MM.1S (cell line): ENCODE results near the gene CSRP1.

Experiments used
- DNase-seq: peaks from one replicate; pipeline ENCODE4 v3.0.0-alpha.2; 2015
- H2AFZ ChIP-seq: fragments of 300-600 bp; sonication (generic); 2 replicates; pipeline ENCODE4 v1.6.0; 2016; ENCODE audit warnings: antibody characterized with exemption, low read length
- H3F3A ChIP-seq: fragments of 300-600 bp; sonication (generic); 2 replicates; pipeline ENCODE4 v1.6.1; 2016; ENCODE audit warnings: mild to moderate bottlenecking, antibody characterized with exemption, low read length, moderate library complexity, mixed read lengths; ENCODE audit not compliant: insufficient read depth
- H3K27ac ChIP-seq: fragments of 300-600 bp; sonication (generic); 2 replicates; pipeline ENCODE4 v1.5.1; 2016; ENCODE audit warnings: mild to moderate bottlenecking, low read length
- H3K27me3 ChIP-seq: fragments of 300-600 bp; sonication (generic); replicated peaks from 2 replicates; pipeline ENCODE4 v1.6.0; 2016; ENCODE audit warnings: low read length; ENCODE audit not compliant: insufficient read depth
- H3K36me3 ChIP-seq: fragments of 300-600 bp; sonication (generic); replicated peaks from 2 replicates; pipeline ENCODE4 v1.6.1; 2016; ENCODE audit warnings: mild to moderate bottlenecking, low read length, mixed read lengths; ENCODE audit not compliant: insufficient read depth
- H3K4me1 ChIP-seq: fragments of 300-600 bp; sonication (generic); 2 replicates; pipeline ENCODE4 v1.6.1; 2016; ENCODE audit warnings: low read length, mixed read lengths
- H3K4me2 ChIP-seq: fragments of 300-600 bp; sonication (generic); 2 replicates; pipeline ENCODE4 v1.6.0; 2016; ENCODE audit warnings: low read depth, low read length
- H3K4me3 ChIP-seq: fragments of 300-600 bp; sonication (generic); 2 replicates; pipeline ENCODE4 v1.5.1; 2016; ENCODE audit warnings: low read length, mixed read lengths
- H3K79me2 ChIP-seq: fragments of 300-600 bp; sonication (generic); 2 replicates; pipeline ENCODE4 v1.6.1; 2016; ENCODE audit warnings: mixed run types, low read length, mixed read lengths
- H3K9ac ChIP-seq: fragments of 300-600 bp; sonication (generic); 2 replicates; pipeline ENCODE4 v1.6.1; 2016; ENCODE audit warnings: low read length, mixed read lengths
- H3K9me2 ChIP-seq: fragments of 300-600 bp; sonication (generic); replicated peaks from 2 replicates; pipeline ENCODE4 v1.6.1; 2016; ENCODE audit warnings: mild to moderate bottlenecking, low read length, mixed read lengths; ENCODE audit not compliant: insufficient read depth
- H3K9me3 ChIP-seq: fragments of 300-600 bp; sonication (generic); replicated peaks from 2 replicates; pipeline ENCODE4 v1.6.1; 2016; ENCODE audit warnings: mild to moderate bottlenecking, low read length, mixed read lengths; ENCODE audit not compliant: insufficient read depth
- H4K20me1 ChIP-seq: fragments of 300-600 bp; sonication (generic); 2 replicates; pipeline ENCODE4 v1.6.1; 2016; ENCODE audit warnings: mild to moderate bottlenecking, low read length, moderate library complexity, mixed read lengths; ENCODE audit not compliant: insufficient read depth
- CTCF ChIP-seq: fragments of 300-600 bp; sonication (generic); IDR thresholded peaks from 2 replicates; pipeline ENCODE4 v1.5.1; 2016; ENCODE audit warnings: antibody characterized with exemption, low read length, mixed read lengths
- EZH2 ChIP-seq: fragments of 300-600 bp; sonication (generic); optimal IDR thresholded peaks from 2 replicates; pipeline ENCODE3; 2017; ENCODE audit warnings: low read depth, mild to moderate bottlenecking, antibody characterized with exemption, low read length, mixed read lengths
- EZH2phosphoT487 ChIP-seq: fragments of 300-600 bp; sonication (generic); IDR thresholded peaks from 2 replicates; pipeline ENCODE4 v1.6.1; 2018; ENCODE audit warnings: antibody characterized with exemption, low read length

The CSRP1 gene

GRCh38 chr1:201540846-201541735, 34.2 kb upstream of the CSRP1 start:
- Histone ChIP-seq H3K9me2 (no peaks in the 10 kb centered on the region), H3K4me2 (no peak overlapping the region), H3K79me2 (no peaks in the 10 kb centered on the region)

GRCh38 chr1:201539561-201540431, 32.9 kb upstream of the CSRP1 start:
- Histone ChIP-seq H3K4me2 (peak overlapping the region; percentile 85), H2AFZ (no peak overlapping the region), H3K4me1 (no peaks in the 10 kb centered on the region), H3K36me3 (no peaks in the 10 kb centered on the region), H3K27ac (no peak overlapping the region), H3K9me3 (no peaks in the 10 kb centered on the region), H3K4me3 (peak overlapping the region; percentile 59; the same call in 1 of the 2 replicates), H3K79me2 (no peaks in the 10 kb centered on the region), H3K9me2 (no peaks in the 10 kb centered on the region), H3K9ac (no peak overlapping the region), H3K27me3 (peaks cover 40% of the 10 kb centered on the region), H3F3A (no peaks in the 10 kb centered on the region), H4K20me1 (no peaks in the 10 kb centered on the region)
- no peak for TF ChIP-seq CTCF
- TF ChIP-seq EZH2, result no peak
- TF ChIP-seq EZH2phosphoT487, result no peak
- DNase-seq, result no peak

More at GRCh38 chr1:201540846-201541735, 34.2 kb upstream of the CSRP1 start:
- Histone ChIP-seq H3K9me3 (no peaks in the 10 kb centered on the region), H3K27ac (no peak overlapping the region), H3K9ac (no peak overlapping the region), H3K36me3 (no peaks in the 10 kb centered on the region), H4K20me1 (no peaks in the 10 kb centered on the region), H3K4me3 (no peak overlapping the region), H2AFZ (no peak overlapping the region), H3K4me1 (no peaks in the 10 kb centered on the region), H3F3A (no peaks in the 10 kb centered on the region), H3K27me3 (peaks cover 40% of the 10 kb centered on the region)
- TF ChIP-seq CTCF, result no peak
- TF ChIP-seq EZH2, result no peak
- TF ChIP-seq EZH2phosphoT487, result no peak
- DNase-seq, result no peak

GRCh38 chr1:201538612-201539551, 32.0 kb upstream of the CSRP1 start, which contains the start of gene NAV1:
Gene NAV1, plus strand, starts transcription at chr1:201539127. Its CDS starts 83,758 bp downstream, at chr1:201622885.
- Histone ChIP-seq H3K9me2 (no peaks in the 10 kb centered on the region), H2AFZ (peak within 1 kb of the TSS; percentile 47), H3F3A (no peaks in the 10 kb centered on the region), H3K79me2 (no peaks in the 10 kb centered on the region), H3K27me3 (peaks cover 40% of the 10 kb centered on the region), H3K4me3 (peak within 1 kb of the TSS; percentile 59), H3K4me1 (no peaks in the 10 kb centered on the region), H3K4me2 (peak within 1 kb of the TSS; percentile 85), H3K36me3 (no peaks in the 10 kb centered on the region), H4K20me1 (no peaks in the 10 kb centered on the region), H3K9ac (no peak within 1 kb of the TSS), H3K27ac (no peak within 1 kb of the TSS), H3K9me3 (no peaks in the 10 kb centered on the region)
- DNase-seq, result no peak
- no peak for TF ChIP-seq EZH2
- no peak for TF ChIP-seq CTCF
- TF ChIP-seq EZH2phosphoT487, result no peak
